GM19397 (cell line): ENCODE results near the gene GPC5.

Experiments used
- ATAC-seq: cut with Tn5 transposase; IDR thresholded peaks from one replicate; pipeline ENCODE4 v1.9.1; 2021; ENCODE audit warnings: mild to moderate bottlenecking, moderate library complexity; ENCODE audit not compliant: unreplicated experiment

Gene GPC5

DNA sequence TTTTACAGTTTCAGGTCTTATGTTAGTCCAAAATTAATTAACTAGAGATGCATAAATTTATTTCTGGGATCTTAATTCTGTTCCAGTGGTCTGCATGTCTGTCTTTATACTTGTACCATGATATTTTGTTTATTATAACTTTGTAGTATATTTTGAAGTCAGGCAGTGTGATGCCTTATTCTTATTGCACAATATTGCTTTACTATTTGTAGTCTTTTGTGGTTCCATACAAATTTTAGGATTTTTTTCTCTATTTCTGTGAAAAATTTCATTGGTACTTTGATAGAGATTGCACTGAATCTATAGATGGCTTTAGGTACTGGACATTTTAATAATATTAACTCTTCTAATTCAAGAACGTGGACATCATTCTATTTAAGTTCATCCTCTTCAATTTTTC, 304.0 kb downstream of the GPC5 start:
- no peak for ATAC-seq

DNA sequence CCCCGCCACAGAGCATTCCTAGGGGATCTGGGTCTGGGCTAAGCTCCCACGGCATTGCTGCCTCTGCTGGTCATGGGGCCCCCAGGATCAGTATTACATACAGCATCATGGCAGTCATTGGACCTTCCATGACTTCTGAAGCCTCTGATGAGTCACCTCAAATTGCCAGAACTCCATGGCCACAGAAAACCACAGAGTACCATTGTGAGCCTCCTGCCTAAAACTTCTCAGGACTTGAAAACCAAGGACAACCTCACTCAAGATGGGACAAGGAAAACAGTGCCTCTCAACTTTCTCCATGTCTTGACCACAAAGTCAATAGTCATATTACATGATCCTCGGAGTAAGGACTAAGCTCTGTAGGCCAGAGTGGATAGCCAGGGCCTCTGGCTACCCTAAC, 306.0 kb downstream of the GPC5 start:
- no peak for ATAC-seq

DNA sequence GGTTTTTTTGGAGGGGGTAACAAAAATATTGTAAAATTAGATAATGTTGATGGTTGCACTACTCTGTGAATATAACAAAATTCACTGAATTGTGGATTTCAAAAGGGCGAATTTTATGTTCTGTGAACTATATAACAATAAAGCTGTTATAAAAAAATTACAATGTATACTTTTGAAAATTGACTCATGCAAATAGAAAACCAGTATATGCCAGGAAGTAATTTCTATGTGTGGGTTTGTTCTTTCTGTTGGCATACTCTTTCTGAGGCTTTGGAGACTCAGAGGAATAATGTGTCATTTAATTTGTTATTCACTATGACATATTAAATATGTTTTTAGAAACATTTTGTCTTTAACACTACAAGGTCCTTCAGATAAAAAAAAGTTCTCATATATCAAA, 310.1 kb downstream of the GPC5 start:
- no peak for ATAC-seq

DNA sequence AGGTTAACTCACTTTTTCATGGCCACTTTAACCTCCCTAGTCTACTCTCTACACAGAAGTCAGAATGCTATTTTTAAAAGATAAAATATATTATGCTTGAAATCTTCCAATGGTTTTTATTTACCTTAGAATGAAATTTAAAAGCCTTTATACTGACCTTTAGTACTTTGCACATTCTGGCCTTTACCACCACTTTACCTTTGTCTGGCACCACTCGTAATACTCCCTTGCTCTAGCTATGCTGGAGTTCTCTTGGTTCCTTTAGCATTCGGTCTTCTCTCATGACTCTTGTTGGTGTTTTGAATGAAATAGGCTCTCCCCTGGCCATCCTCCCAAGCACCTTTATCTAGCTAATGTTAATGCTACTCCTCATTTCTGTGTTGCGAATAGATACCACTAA, 310.8 kb downstream of the GPC5 start:
- ATAC-seq: no peak

DNA sequence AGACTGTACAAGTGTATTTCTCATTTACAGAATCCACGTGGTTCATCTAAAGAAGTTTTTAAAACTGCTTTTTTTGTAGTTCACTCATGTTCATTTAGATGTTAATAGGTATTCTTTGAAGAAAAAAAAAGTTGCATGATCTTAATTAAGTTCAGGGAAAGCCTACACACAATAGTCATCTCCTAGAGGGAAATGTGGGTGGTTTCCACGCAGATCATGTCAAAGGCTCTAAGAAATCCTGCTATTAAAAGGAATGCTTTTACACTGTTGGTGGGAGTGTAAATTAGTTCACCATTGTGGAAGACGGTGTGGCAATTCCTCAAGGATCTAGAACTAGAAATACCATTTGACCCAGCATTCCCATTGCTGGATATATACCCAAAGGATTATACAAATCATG, 312.3 kb downstream of the GPC5 start:
- ATAC-seq: no peak

DNA sequence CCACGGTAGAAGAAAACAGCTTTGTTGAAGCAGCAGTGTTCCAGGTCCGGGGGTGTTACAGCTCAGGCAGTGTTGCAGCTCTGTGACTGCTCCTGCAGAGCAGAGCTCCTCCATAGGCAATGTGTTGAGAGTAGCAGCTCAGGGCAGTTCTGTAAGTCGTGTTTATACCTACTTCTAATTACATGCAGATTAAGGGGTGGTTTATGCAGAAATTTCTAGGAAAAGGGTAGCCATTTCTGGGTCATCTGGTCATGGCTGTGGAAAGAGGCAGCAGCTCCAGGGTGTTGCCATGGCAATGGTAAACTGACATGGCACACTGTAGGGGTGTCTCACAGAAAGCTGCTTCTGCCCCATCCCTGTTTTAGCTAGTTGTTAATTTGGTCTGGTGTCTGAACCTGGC, 316.4 kb downstream of the GPC5 start:
- no peak for ATAC-seq

DNA sequence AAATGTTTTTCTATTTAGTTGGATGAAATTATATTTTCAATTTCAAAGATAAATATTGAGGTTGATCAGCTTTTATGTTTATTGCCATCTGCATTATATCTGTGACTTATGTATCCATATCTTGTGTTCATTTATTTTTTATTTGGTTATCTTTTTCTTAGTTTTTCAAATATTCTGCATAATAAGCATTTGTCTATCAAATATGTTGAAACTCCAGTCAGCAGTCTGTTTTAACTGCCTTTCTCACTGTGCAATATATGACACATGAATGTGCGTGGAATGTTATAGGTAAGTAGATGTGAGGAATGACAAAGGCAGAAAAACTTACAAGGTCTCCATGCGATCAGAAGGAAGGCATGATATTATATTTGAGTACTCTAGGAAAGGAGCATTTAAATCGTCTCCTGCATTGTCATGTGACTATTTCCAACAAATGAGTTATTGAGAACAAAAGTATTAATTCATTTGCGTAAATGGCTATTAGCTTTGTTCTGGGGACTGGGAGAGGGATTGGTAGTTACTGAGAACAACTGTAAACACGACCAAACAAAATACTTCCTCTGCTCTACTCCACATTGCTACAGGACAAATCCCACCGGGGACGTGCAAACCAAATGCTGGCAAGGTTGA, 318.1 kb downstream of the GPC5 start:
- no peak for ATAC-seq

DNA sequence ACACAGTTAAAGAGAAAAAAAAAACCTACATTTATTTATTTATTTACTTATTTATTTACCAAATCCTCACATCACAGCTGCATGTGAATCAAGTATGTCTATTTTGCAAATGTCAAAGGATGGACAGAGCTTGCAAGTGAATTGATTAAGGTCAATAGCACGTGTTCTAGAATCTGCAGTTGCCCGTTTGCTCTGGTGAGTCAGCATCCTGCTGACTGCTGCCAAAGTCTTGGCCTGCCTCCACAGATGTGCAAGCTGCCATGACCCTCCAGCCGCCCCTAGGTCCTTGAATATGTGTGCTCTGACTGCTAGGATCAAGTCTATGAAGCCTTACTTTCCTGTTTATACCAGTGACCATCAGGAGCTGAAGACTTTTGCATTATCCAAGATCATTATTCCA, 320.6 kb downstream of the GPC5 start:
- no peak for ATAC-seq

DNA sequence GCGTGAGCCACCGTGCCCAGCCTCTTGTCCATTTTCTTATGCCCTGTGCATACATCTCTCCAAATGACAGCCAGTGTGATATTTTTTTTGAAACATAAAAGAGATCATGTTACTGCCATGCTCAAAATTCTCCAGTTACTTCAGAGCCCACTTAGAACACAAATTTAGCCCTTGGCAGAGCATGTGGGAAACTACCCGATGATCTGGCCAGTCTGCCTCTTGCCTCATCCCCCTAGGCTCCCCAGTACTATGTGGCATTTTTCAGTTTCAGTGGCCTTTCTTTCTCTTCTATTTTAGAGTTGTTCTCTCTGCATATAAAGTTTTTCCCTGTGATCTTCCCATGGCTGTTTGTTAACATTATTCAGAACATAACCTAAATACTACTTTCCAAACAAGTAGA, 323.0 kb downstream of the GPC5 start:
- ATAC-seq: no peak

DNA sequence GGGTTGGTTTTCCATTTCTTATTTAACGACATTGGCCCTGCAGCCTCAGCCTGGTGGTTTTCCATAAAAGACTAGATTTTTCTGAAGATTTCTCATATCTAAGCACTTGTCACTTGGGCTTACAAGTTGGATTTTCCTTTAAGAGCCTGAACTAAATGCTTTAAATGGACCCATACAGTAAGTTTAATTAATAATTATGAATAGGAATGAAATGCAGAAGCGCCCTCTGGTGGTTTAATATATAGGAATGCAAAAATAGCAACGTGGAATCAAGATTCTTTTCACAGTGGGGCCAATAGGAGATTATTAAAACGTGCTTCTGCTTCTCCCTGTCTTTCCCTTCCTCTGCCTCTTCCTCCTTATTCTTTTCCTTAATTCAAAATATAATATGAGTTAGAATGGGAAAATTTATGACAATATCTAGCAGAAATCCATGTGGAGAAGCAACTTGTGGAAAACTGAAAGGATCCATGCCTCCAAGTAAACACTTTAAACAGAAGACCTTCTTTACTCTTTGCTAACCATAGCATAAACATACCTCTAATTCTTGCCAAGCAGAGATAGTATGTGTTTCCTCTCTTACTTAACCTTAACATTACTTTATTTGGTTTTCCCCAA, 324.0 kb downstream of the GPC5 start:
- no peak for ATAC-seq

DNA sequence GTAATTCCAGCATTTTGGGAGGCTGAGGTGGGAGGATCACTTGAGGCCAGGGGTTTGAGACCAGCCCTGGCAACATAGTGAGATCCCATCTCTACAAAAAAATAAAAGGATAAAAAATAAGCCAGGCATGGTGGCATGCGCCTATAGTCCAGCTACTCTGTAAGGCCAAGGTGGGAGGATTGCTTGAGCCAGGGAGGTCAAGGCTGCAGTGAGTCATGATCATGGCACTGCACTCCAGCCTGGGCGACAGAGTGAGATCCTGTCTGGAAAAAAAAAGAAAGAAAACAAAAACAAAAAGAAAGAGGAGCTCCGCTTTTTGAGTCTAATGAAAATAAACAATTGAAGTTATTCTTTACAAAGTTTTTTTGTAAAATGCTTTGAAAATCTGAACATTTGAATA, 326.2 kb downstream of the GPC5 start:
- ATAC-seq: no peak

DNA sequence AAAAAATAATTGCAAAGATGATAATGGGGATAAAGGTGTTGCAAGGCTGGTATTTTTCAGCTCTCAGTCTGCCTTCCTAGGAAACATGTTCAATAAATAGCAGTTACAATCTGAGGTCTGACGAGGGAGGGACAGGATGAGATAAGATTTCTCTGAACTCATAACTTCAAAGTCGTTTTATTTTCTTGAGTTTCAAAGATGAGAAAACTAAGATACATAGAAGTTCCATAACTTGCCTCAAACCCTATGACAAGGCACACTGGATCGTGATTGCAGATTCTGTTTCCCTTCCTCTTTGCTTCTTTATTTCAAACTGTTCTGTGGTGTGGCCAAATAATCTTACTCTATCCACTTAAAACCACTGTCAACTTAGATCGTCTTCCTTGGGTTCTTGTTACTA, 327.2 kb downstream of the GPC5 start:
- ATAC-seq: no peak

DNA sequence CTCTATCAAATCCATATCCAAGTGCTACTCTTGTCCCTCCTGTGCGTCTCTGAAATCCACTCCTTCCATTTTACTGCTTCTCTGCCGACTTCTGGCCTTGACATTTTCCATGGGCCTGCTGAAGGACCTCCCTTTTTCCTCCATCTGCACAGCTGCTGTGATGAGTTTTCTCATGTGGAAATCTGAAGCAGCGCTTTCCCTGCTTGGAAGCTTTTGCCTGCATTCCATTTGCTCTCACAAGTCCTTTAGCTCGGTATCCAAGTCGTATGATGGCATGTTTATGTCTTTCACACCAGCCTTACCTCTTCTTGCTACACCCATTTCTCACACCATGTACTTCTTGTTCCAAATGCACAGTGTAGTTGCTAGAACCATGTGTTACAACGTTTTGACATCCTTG, 328.2 kb downstream of the GPC5 start:
- ATAC-seq: no peak

DNA sequence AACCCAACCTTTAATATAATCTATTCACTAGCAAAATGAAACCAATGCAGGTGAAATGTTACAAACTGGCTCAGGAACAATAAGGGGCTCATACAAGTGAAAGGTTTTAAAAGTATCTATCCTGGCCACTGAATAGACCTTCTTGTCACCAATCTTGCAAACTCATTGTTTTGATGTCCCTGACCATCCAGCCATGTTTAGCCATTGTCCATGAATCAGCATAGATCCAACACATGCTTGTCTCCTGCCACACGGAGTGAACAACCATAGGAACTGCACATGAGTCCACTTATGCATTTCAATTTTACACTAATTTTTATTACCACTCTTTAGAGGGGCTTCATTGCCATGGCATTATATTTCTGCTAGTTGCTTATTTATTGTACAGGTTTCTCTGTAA, 331.4 kb downstream of the GPC5 start:
- no peak for ATAC-seq

DNA sequence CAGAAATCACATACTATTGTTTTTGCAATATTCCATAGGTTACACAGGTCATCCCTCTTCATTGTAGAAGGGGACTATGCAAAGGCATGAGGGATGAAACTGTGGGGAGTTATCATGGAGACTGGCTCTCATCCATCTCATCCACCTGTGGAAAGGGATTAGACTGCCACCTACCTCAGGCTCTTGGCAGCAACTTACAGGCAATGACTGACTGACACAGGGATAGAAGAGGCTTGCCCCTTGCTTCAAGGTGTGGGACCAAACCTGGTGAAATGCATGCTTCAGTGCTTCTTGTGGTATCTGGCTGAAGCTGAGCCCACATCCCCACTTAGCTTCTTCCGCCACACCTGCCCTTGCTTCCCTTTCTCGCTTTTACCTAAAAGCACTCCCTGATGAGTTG, 341.3 kb downstream of the GPC5 start:
- ATAC-seq: no peak

DNA sequence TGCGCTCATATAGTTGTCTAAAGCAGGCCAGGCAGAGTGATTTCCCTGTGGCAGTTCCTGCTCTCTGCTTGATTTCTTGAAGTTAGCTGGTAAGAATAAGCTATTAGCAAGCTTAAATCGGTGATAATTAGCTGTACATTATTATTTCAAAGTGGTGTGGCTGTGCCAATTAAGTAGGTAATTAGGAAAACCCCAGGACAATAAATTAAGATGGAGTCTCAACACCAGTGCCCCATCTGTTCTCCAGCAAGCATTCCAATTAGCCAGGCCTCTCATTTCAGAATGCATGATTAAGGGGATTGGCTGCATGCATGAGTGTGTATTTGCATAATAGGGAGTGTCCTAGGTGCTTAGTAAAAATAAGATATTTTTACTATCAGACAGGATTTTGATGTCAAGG, 342.3 kb downstream of the GPC5 start:
- no peak for ATAC-seq

DNA sequence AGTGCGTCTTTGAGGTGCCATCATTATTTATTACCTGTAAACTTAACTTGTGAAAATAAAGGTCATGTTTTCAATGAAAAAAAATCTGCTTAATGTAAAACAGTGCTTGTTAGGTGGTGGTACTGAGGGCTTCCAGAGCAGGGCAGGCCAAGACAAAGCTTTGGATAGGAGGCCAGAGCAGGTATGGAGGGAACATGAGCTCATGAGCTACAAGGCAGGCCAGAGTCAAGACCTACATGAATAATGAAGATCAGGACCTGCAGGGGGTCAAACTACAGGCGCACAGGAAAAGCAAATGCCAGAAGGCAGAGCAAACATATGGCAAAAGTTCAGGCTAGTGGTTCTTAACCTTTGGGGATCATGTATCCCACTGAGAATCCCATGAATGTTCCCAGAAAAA, 343.5 kb downstream of the GPC5 start:
- ATAC-seq: no peak

DNA sequence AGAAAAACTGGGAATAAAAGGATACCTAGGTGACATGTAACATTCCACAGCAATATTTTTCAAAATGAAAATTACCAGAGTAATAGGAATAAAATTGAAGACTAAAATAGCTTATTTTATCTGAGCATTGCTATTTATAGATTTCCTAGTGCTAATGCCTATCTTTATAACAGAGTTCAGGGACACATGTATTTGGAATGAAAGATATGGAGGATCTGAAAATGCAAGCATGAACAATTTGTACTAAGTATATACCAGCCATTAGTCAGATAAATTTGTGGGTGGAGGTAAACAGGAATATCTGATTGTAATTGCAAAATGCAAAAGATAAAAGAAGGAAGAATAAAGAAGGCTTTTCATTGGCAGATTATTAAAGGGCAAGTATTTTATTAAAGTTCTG, 345.9 kb downstream of the GPC5 start:
- ATAC-seq: no peak

DNA sequence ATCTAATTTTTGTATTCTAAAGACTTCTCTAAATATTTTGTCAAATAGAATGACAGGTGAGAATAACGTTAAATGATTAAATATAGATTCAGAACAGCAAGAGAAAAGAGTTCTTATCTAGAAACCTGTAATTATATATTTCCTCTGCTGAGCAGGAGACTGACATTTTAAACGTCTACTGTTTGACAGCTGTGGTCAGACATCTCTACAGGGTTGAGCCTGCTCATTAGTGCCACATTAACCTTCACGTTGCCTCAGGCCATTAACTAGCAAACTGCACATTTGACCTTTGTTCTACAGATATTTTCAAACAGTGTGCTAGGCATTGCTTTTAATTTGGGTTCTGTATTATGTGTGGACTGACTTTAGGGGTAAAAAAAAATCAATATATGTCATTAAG, 347.5 kb downstream of the GPC5 start:
- ATAC-seq: no peak

DNA sequence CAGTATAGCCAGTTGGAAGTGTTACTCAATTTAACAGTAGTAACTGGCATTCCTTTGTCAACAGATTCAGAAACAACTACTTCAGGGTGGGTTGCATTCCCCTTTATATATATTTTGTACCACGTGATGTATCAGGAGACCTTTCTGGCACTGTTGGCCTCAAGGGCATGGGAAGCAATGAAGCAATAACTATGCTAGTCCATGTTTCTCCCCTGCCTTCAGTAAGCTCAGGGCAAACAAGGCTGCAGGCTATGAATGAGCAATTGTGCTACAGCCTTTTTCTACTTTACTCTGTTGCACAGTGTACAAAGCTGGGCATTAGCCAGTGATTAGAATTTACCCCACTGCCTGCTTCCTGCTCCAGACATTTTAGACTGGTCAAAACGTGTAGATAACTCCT, 348.8 kb downstream of the GPC5 start:
- ATAC-seq: no peak

DNA sequence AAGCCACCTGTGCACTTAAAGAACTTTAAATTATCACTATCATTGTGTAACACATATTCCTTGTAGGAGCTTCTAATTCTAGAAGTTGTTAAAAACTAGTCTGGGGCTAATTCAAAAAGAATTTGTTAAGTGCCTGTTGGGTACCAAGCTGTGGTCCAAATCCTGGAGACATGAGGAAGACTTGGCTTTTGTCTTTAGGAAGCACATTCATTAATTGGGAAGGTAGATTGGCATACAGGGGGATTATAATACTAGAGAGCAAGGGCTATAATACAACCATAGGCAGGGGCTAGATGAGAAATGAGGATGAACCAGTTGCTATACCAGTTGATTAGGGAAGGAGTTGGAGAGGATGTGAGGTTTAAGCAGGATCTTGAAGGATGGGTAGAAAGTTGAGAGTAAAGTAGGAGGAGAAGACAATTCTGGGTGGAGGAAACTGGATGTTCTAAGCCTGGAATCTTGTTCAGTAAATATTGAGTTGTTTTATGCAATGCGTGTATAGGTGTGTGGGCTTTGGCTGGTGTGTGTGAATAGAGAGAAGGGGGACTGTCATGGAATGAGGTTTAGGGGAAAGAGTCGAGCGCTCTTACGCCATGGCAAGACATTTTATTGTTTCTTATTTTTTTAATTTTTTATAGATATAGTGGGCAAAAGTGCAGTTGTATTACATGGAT, 350.1 kb downstream of the GPC5 start:
- ATAC-seq: no peak

DNA sequence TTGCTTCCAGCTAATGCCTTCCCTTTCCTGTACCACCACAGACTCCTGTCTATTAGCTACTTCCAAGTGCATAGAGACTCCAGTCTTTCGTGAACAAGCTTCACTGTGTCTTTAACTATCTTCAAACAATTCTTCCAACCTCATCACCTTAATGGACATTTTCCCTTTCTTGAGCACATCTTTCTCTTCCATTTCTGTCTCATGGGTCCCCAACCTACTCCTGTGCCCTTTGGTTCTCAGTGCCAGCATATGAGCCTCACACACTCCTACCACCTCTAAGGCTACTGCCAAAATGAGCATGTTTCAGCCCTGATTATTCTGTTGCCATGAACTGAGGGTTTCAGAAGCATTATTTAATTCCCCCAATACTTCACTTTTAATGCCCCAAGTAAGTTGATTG, 360.3 kb downstream of the GPC5 start:
- ATAC-seq: no peak

DNA sequence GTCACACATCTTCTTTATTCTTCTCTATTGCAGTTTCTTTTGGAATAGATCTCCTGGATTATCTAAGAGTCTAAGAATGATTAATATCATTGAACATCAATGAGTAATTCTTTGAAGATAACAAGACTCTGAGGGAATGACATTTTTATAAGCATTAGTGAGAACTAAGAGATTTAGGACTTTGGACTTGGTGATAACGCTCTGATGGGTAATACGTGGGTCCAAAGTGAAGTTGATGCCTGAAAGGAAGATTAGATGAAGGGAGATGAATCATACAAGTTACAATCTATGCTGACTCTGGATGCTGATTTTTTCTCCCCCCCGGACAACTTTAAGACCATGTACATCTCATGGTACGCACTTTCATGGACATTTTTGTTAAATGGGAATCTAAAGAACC, 364.5 kb downstream of the GPC5 start:
- no peak for ATAC-seq
